ENCODE data around the gene MLLT10.

DNA sequence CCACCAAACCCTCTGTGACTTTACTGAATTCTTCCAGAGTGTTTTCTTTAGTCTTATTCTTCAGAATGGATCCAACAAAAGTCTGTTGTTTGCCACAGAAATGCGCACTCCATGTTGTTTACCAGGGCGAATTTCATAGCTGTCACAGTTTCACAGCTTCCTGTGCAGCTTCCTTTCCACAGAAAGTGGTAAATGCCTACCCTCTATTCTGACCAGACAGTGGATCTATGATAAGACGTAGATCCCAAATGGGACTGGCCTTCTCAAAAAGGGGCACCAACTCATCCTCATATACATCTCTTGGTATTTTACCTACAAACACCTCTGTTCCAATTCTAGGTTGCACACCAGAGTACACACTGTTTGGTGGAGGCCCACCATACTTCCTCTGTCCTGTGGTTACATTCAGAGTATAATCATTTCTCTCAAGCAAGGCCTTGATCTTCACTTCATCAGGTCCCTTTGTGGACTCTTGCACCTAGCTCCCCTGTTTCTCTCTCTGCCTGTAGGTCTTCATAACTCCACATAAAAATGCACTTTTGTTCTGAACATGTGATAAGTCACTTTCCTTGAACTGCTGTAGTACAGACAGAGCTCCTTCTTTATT, 91.7 kb downstream of the MLLT10 start:
- TF ChIP-seq TAF1 (IDR thresholded peaks at IDR 0.05; ENCODE audit: borderline replicate concordance, low read depth, low read length) (no peak), SMC3 (IDR thresholded peaks at IDR 0.05; ENCODE audit: borderline replicate concordance, low read length) (no peak), SREBF1 (IDR thresholded peaks at IDR 0.05; ENCODE audit: low read length) (no peak), EZH2 (IDR thresholded peaks at IDR 0.05; ENCODE audit: borderline replicate concordance, control insufficient read depth, low read depth, low read length) (no peak), YY1 (IDR thresholded peaks at IDR 0.05; ENCODE audit: low read depth, low read length) (no peak), RELA (IDR thresholded peaks at IDR 0.05; ENCODE audit: borderline replicate concordance, partially characterized antibody) (no peak)
- TF ChIP-seq, protein P1, sequence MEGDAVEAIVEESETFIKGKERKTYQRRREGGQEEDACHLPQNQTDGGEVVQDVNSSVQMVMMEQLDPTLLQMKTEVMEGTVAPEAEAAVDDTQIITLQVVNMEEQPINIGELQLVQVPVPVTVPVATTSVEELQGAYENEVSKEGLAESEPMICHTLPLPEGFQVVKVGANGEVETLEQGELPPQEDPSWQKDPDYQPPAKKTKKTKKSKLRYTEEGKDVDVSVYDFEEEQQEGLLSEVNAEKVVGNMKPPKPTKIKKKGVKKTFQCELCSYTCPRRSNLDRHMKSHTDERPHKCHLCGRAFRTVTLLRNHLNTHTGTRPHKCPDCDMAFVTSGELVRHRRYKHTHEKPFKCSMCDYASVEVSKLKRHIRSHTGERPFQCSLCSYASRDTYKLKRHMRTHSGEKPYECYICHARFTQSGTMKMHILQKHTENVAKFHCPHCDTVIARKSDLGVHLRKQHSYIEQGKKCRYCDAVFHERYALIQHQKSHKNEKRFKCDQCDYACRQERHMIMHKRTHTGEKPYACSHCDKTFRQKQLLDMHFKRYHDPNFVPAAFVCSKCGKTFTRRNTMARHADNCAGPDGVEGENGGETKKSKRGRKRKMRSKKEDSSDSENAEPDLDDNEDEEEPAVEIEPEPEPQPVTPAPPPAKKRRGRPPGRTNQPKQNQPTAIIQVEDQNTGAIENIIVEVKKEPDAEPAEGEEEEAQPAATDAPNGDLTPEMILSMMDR (IDR thresholded peaks at IDR 0.05 in 2 of 3, conservative IDR thresholded peaks at IDR 0.05 in 1 of 3; ENCODE audit: control insufficient read depth in 2 of 3, extremely low read depth in 1 of 3, insufficient read depth in 1 of 3, low read depth in 3 of 3, low read length in 3 of 3): no peak
- TF ChIP-seq, protein P2, sequence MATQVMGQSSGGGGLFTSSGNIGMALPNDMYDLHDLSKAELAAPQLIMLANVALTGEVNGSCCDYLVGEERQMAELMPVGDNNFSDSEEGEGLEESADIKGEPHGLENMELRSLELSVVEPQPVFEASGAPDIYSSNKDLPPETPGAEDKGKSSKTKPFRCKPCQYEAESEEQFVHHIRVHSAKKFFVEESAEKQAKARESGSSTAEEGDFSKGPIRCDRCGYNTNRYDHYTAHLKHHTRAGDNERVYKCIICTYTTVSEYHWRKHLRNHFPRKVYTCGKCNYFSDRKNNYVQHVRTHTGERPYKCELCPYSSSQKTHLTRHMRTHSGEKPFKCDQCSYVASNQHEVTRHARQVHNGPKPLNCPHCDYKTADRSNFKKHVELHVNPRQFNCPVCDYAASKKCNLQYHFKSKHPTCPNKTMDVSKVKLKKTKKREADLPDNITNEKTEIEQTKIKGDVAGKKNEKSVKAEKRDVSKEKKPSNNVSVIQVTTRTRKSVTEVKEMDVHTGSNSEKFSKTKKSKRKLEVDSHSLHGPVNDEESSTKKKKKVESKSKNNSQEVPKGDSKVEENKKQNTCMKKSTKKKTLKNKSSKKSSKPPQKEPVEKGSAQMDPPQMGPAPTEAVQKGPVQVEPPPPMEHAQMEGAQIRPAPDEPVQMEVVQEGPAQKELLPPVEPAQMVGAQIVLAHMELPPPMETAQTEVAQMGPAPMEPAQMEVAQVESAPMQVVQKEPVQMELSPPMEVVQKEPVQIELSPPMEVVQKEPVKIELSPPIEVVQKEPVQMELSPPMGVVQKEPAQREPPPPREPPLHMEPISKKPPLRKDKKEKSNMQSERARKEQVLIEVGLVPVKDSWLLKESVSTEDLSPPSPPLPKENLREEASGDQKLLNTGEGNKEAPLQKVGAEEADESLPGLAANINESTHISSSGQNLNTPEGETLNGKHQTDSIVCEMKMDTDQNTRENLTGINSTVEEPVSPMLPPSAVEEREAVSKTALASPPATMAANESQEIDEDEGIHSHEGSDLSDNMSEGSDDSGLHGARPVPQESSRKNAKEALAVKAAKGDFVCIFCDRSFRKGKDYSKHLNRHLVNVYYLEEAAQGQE (IDR thresholded peaks at IDR 0.05; ENCODE audit: low read depth, low read length): no peak
- TF ChIP-seq, protein P3, sequence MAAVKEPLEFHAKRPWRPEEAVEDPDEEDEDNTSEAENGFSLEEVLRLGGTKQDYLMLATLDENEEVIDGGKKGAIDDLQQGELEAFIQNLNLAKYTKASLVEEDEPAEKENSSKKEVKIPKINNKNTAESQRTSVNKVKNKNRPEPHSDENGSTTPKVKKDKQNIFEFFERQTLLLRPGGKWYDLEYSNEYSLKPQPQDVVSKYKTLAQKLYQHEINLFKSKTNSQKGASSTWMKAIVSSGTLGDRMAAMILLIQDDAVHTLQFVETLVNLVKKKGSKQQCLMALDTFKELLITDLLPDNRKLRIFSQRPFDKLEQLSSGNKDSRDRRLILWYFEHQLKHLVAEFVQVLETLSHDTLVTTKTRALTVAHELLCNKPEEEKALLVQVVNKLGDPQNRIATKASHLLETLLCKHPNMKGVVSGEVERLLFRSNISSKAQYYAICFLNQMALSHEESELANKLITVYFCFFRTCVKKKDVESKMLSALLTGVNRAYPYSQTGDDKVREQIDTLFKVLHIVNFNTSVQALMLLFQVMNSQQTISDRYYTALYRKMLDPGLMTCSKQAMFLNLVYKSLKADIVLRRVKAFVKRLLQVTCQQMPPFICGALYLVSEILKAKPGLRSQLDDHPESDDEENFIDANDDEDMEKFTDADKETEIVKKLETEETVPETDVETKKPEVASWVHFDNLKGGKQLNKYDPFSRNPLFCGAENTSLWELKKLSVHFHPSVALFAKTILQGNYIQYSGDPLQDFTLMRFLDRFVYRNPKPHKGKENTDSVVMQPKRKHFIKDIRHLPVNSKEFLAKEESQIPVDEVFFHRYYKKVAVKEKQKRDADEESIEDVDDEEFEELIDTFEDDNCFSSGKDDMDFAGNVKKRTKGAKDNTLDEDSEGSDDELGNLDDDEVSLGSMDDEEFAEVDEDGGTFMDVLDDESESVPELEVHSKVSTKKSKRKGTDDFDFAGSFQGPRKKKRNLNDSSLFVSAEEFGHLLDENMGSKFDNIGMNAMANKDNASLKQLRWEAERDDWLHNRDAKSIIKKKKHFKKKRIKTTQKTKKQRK (IDR thresholded peaks at IDR 0.05; ENCODE audit: low read depth, low read length): no peak

Measured in GM12878 (cell line).